ENCODE results near the gene KDM4B.

DNA sequence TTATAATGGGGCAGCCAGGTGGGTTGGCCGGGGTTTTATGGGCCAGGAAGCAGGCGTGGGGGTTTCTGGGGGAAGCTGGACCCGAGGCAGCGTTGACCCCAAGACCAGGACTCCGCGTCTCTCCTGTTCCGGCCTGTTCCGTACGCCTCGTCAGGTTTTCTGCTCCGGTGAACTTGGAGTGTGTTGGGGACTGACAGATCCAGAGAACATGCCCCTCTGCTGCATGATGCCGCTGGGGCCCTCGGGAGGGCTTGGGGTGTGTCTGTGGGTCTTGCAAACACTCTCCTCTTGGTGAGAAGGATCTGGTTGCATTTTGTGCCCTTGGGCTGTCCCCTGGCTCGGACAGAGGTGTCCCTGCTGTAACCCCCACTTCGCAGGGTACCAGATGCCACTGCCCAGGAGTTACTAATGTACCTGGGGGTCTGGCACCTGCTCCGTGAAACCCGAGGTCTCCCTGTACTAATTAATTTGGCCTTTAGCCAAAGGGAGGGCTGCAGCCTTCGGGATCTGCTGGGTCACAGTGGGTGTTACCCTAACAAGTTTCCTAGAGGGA lies 15.6 kb downstream of the KDM4B start:
- TF ChIP-seq POLR2A (IDR thresholded peaks at IDR 0.05) (no peak), EP300 (IDR thresholded peaks at IDR 0.05) (no peak)
- TF ChIP-seq, protein P1, sequence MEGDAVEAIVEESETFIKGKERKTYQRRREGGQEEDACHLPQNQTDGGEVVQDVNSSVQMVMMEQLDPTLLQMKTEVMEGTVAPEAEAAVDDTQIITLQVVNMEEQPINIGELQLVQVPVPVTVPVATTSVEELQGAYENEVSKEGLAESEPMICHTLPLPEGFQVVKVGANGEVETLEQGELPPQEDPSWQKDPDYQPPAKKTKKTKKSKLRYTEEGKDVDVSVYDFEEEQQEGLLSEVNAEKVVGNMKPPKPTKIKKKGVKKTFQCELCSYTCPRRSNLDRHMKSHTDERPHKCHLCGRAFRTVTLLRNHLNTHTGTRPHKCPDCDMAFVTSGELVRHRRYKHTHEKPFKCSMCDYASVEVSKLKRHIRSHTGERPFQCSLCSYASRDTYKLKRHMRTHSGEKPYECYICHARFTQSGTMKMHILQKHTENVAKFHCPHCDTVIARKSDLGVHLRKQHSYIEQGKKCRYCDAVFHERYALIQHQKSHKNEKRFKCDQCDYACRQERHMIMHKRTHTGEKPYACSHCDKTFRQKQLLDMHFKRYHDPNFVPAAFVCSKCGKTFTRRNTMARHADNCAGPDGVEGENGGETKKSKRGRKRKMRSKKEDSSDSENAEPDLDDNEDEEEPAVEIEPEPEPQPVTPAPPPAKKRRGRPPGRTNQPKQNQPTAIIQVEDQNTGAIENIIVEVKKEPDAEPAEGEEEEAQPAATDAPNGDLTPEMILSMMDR (IDR thresholded peaks at IDR 0.05): no peak
